Body of pancreas (tissue), 4 donors: Measurements from ENCODE around the gene SLC2A10.

Experiments
- CTCF ChIP-seq, 7 experiments: fragments of 450-650 bp in 4 of 7; fragments of 200-600 bp in 3 of 7; sonication (generic) in 3 of 7; IDR thresholded peaks; one replicate each; pipeline ENCODE4 v1.5.1; 2016 to 2019; ENCODE audit warnings: antibody characterized with exemption in 7 of 7
- POLR2A ChIP-seq, 3 donors: fragments of 450-650 bp; IDR thresholded peaks; one replicate each; pipeline ENCODE4 v1.6.1; 2016; ENCODE audit warnings: antibody characterized with exemption in 3 of 3, mild to moderate bottlenecking in 2 of 3

- TF ChIP-seq CTCF (IDR thresholded peaks at IDR 0.05) (no peak), POLR2A (IDR thresholded peaks at IDR 0.05) (no peak)
Measured at GRCh38 chr20:46775806-46776205, 66.4 kb downstream of the SLC2A10 start.
